ENCODE results near the gene AATF.
A peak's percentile ranks its signal among the peaks of the same experiment; 100 is the strongest.

AATF gene

DNA sequence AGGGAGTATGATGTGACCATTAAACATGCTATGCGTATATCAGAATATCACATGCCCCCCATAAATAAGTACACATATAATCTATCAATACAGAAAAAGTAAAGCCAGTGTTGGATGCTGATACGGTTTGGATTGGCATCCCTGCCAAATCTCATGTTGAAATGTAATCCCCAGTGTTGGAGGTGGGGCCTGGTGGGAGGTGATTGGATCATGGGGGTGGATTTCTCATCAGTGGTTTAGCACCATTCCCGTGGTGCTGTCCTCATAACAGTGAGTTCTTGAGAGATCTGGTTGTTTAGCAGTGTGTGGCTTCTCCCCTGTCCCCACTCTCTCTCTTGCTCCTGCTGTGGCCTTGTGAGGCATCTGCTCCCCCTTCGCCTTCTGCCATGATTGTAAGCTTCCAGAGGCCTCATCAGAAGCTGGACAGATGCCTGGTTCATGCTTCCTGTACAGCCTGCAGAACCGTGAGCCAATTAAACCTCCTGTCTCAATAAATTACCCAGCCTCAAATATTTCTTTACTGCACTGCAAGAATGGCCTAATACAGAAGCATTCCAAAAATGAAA lies 88.9 kb downstream of the AATF start:
- no peak for DNase-seq
- no peaks in the 10 kb centered on the region for H3K36me3 ChIP-seq (ENCODE audit: control insufficient read depth, insufficient read depth, low read length)
- no peak overlapping the region for H2AK5ac ChIP-seq (ENCODE audit: low read length)
- no peaks in the 10 kb centered on the region for H3K79me2 ChIP-seq (ENCODE audit: control insufficient read depth, insufficient read depth, low read length)
- no peaks in the 10 kb centered on the region for H3K27me3 ChIP-seq (ENCODE audit: insufficient read depth, low read length, poor library complexity)
- no peak overlapping the region for H3K18ac ChIP-seq (ENCODE audit: low read length)
- H3K4me1 ChIP-seq (ENCODE audit: control insufficient read depth, low read depth, low read length) = no peaks in the 10 kb centered on the region
- no peak overlapping the region for H3K4me2 ChIP-seq (ENCODE audit: low read length)
- H2BK15ac ChIP-seq (replicated peaks; ENCODE audit: low read depth) = no peak overlapping the region
- H2BK5ac ChIP-seq (ENCODE audit: low read length) = no peak overlapping the region
- H3K4ac ChIP-seq (ENCODE audit: low read depth, low read length) = no peak overlapping the region
- H3K27ac ChIP-seq (ENCODE audit: low read depth, low read length) = no peak overlapping the region
- no peaks in the 10 kb centered on the region for H3K79me1 ChIP-seq (ENCODE audit: low read length)
- H4K5ac ChIP-seq (ENCODE audit: low read length) = no peak overlapping the region
- no peak overlapping the region for H4K8ac ChIP-seq (ENCODE audit: low read depth, low read length)
- H2BK120ac ChIP-seq (ENCODE audit: low read depth, low read length) = no peak overlapping the region
- H3K56ac ChIP-seq (ENCODE audit: low read length) = no peak overlapping the region
- no CpG with 5 or more reads among the region's 5 CpGs for WGBS (ENCODE audit: extremely low coverage, insufficient coverage, low lambda C conversion rate)
- no peak overlapping the region for H3K23ac ChIP-seq (ENCODE audit: low read length)
- H3K4me3 ChIP-seq (ENCODE audit: low read length) = no peak overlapping the region
- H3K9ac ChIP-seq (ENCODE audit: low read length) = no peak overlapping the region

- H3K4me1 ChIP-seq (ENCODE audit: control insufficient read depth, low read depth, low read length) = peaks cover 1% of the 10 kb centered on the region
- no peak overlapping the region for H2BK15ac ChIP-seq (replicated peaks; ENCODE audit: low read depth)
- no peak overlapping the region for H3K4me3 ChIP-seq (ENCODE audit: low read length)
- DNase-seq = no peak
- H2AK5ac ChIP-seq (ENCODE audit: low read length) = no peak overlapping the region
- H3K27ac ChIP-seq (ENCODE audit: low read depth, low read length) = no peak overlapping the region
- H3K9ac ChIP-seq (ENCODE audit: low read length) = no peak overlapping the region
- no peak overlapping the region for H4K8ac ChIP-seq (ENCODE audit: low read depth, low read length)
- H3K4me2 ChIP-seq (ENCODE audit: low read length) = no peak overlapping the region
- peaks cover 1% of the 10 kb centered on the region for H3K79me1 ChIP-seq (ENCODE audit: low read length)
- no CpG with 5 or more reads among the region's 6 CpGs for WGBS (ENCODE audit: extremely low coverage, insufficient coverage, low lambda C conversion rate)
- H3K4ac ChIP-seq (ENCODE audit: low read depth, low read length) = no peak overlapping the region
- H3K36me3 ChIP-seq (ENCODE audit: control insufficient read depth, insufficient read depth, low read length) = no peaks in the 10 kb centered on the region
- H3K79me2 ChIP-seq (ENCODE audit: control insufficient read depth, insufficient read depth, low read length) = no peaks in the 10 kb centered on the region
- no peak overlapping the region for H2BK120ac ChIP-seq (ENCODE audit: low read depth, low read length)
- H3K27me3 ChIP-seq (ENCODE audit: insufficient read depth, low read length, poor library complexity) = no peaks in the 10 kb centered on the region
- H2BK5ac ChIP-seq (ENCODE audit: low read length) = no peak overlapping the region
- no peak overlapping the region for H3K56ac ChIP-seq (ENCODE audit: low read length)
- no peak overlapping the region for H3K18ac ChIP-seq (ENCODE audit: low read length)
- no peak overlapping the region for H4K5ac ChIP-seq (ENCODE audit: low read length)
- no peak overlapping the region for H3K23ac ChIP-seq (ENCODE audit: low read length)
Observed at GRCh38 chr17:37039269-37039668, 90.5 kb downstream of the AATF start.

DNA sequence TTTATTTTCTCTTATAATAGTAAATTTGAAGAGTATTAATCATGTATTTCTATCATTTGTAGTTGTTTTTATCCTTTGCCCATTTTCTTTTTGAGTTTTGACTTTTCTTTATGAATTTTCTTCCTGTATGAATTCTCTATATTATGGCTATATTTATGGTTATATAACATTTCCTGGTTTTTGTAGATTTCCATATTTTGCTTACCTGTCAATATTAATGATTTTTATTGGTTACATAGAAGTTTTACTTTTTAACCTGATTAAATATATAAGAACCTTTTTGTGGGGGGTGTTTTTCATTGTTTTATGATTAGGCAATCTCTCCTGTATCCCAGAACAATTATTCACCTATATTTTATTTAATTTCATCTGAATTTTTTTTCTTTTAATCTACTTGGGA lies 93.2 kb downstream of the AATF start:
- Histone ChIP-seq H3K36me3 (ENCODE audit: control insufficient read depth, insufficient read depth, low read length) (no peaks in the 10 kb centered on the region), H4K5ac (ENCODE audit: low read length) (no peak overlapping the region), H2AK5ac (ENCODE audit: low read length) (no peak overlapping the region), H3K4me2 (ENCODE audit: low read length) (no peak overlapping the region), H3K79me1 (ENCODE audit: low read length) (peaks cover 1% of the 10 kb centered on the region), H3K4me3 (ENCODE audit: low read length) (no peak overlapping the region), H3K4me1 (ENCODE audit: control insufficient read depth, low read depth, low read length) (peaks cover 1% of the 10 kb centered on the region), H2BK15ac (replicated peaks; ENCODE audit: low read depth) (no peak overlapping the region), H3K27ac (ENCODE audit: low read depth, low read length) (no peak overlapping the region), H3K18ac (ENCODE audit: low read length) (no peak overlapping the region), H3K4ac (ENCODE audit: low read depth, low read length) (no peak overlapping the region), H3K79me2 (ENCODE audit: control insufficient read depth, insufficient read depth, low read length) (no peaks in the 10 kb centered on the region), H3K27me3 (ENCODE audit: insufficient read depth, low read length, poor library complexity) (no peaks in the 10 kb centered on the region), H3K9ac (ENCODE audit: low read length) (no peak overlapping the region), H4K8ac (ENCODE audit: low read depth, low read length) (no peak overlapping the region), H2BK120ac (ENCODE audit: low read depth, low read length) (no peak overlapping the region), H3K56ac (ENCODE audit: low read length) (no peak overlapping the region), H2BK5ac (ENCODE audit: low read length) (no peak overlapping the region), H3K23ac (ENCODE audit: low read length) (no peak overlapping the region)
- no peak for DNase-seq

DNA sequence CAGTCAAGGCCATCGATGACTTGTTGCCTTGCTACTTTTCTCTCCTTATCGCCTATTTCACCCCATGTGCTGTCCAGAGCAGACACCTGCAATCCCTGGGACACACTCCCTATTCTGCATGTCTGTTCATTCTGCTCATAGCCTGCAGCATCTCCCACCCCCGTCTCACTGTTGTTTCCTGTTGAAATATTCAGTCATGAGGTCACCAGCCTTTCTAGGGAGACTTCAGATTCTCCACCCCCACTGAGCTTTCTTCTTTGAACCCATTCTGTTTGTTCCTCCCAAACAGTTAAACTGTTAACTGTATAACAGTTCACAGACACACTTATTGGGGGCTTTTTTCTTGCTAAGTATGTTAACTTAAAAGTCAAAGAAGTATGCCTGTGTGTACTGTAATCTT lies 94.4 kb downstream of the AATF start:
- Histone ChIP-seq H3K79me1 (ENCODE audit: low read length) (peaks cover 1% of the 10 kb centered on the region), H2BK120ac (ENCODE audit: low read depth, low read length) (no peak overlapping the region), H3K27ac (ENCODE audit: low read depth, low read length) (no peak overlapping the region), H3K4ac (ENCODE audit: low read depth, low read length) (no peak overlapping the region), H2AK5ac (ENCODE audit: low read length) (no peak overlapping the region), H3K23ac (ENCODE audit: low read length) (no peak overlapping the region), H3K79me2 (ENCODE audit: control insufficient read depth, insufficient read depth, low read length) (no peaks in the 10 kb centered on the region), H3K4me2 (ENCODE audit: low read length) (no peak overlapping the region), H3K9ac (ENCODE audit: low read length) (no peak overlapping the region), H3K56ac (ENCODE audit: low read length) (no peak overlapping the region), H3K4me1 (ENCODE audit: control insufficient read depth, low read depth, low read length) (peaks cover 1% of the 10 kb centered on the region), H4K5ac (ENCODE audit: low read length) (no peak overlapping the region), H3K4me3 (ENCODE audit: low read length) (no peak overlapping the region), H3K27me3 (ENCODE audit: insufficient read depth, low read length, poor library complexity) (no peaks in the 10 kb centered on the region), H2BK15ac (replicated peaks; ENCODE audit: low read depth) (no peak overlapping the region), H3K36me3 (ENCODE audit: control insufficient read depth, insufficient read depth, low read length) (no peaks in the 10 kb centered on the region), H4K8ac (ENCODE audit: low read depth, low read length) (no peak overlapping the region), H2BK5ac (ENCODE audit: low read length) (no peak overlapping the region), H3K18ac (ENCODE audit: low read length) (no peak overlapping the region)
- no CpG with 5 or more reads among the region's 3 CpGs for WGBS (ENCODE audit: extremely low coverage, insufficient coverage, low lambda C conversion rate)
- peak; percentile 44 for DNase-seq

DNA sequence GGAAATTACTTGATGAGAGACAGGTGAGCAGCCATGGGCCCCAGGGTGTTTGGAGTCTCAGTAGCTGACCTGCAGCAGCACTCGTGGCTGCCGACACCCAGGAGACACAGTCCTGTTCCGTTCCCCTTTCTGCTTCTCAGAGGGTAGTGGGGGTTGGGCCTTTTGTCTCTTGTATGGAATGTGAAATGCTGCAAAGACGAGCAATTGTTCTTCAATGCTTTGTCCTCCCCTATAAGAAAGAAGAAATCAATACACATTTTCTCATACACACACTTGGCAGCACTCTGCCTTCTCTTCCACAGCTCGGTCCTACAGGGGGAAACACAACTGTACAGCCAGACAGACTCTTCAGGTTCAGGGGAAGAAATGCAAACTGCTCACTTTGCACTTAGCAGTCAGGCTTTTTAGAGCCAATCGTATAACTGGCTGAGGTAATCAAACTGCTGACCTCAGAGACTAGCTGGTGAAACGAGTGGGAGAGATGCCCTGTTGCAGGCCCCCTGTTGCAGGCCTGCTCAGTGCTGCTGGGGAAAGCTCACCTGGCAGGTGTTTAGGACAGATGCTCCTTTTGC lies 96.7 kb downstream of the AATF start:
- Histone ChIP-seq H3K79me1 (ENCODE audit: low read length) (peaks cover 1% of the 10 kb centered on the region), H4K5ac (ENCODE audit: low read length) (no peak overlapping the region), H2BK120ac (ENCODE audit: low read depth, low read length) (no peak overlapping the region), H3K9ac (ENCODE audit: low read length) (no peak overlapping the region), H2BK15ac (replicated peaks; ENCODE audit: low read depth) (no peak overlapping the region), H3K36me3 (ENCODE audit: control insufficient read depth, insufficient read depth, low read length) (no peaks in the 10 kb centered on the region), H3K27ac (ENCODE audit: low read depth, low read length) (no peak overlapping the region), H3K27me3 (ENCODE audit: insufficient read depth, low read length, poor library complexity) (no peaks in the 10 kb centered on the region), H3K4me1 (ENCODE audit: control insufficient read depth, low read depth, low read length) (peaks cover 1% of the 10 kb centered on the region), H3K4ac (ENCODE audit: low read depth, low read length) (no peak overlapping the region), H3K4me2 (ENCODE audit: low read length) (no peak overlapping the region), H4K8ac (ENCODE audit: low read depth, low read length) (no peak overlapping the region), H3K79me2 (ENCODE audit: control insufficient read depth, insufficient read depth, low read length) (no peaks in the 10 kb centered on the region), H2BK5ac (ENCODE audit: low read length) (no peak overlapping the region), H3K18ac (ENCODE audit: low read length) (no peak overlapping the region), H3K23ac (ENCODE audit: low read length) (no peak overlapping the region), H3K56ac (ENCODE audit: low read length) (no peak overlapping the region), H3K4me3 (ENCODE audit: low read length) (no peak overlapping the region), H2AK5ac (ENCODE audit: low read length) (no peak overlapping the region)
- no peak for DNase-seq
- WGBS (ENCODE audit: extremely low coverage, insufficient coverage, low lambda C conversion rate) = no CpG with 5 or more reads among the region's 7 CpGs

GRCh38 chr17:37047631-37048104 lies 98.9 kb downstream of the AATF start:
- Histone ChIP-seq H3K23ac (ENCODE audit: low read length) (no peak overlapping the region), H3K4me1 (ENCODE audit: control insufficient read depth, low read depth, low read length) (peaks cover 1% of the 10 kb centered on the region), H3K36me3 (ENCODE audit: control insufficient read depth, insufficient read depth, low read length) (no peaks in the 10 kb centered on the region), H4K5ac (ENCODE audit: low read length) (no peak overlapping the region), H3K18ac (ENCODE audit: low read length) (no peak overlapping the region), H3K4ac (ENCODE audit: low read depth, low read length) (no peak overlapping the region), H3K79me1 (ENCODE audit: low read length) (peaks cover 1% of the 10 kb centered on the region), H3K56ac (ENCODE audit: low read length) (peak overlapping the region; percentile 49), H2AK5ac (ENCODE audit: low read length) (no peak overlapping the region), H3K27me3 (ENCODE audit: insufficient read depth, low read length, poor library complexity) (no peaks in the 10 kb centered on the region), H3K27ac (ENCODE audit: low read depth, low read length) (no peak overlapping the region), H2BK15ac (replicated peaks; ENCODE audit: low read depth) (no peak overlapping the region), H3K9ac (ENCODE audit: low read length) (no peak overlapping the region), H3K4me2 (ENCODE audit: low read length) (no peak overlapping the region), H3K79me2 (ENCODE audit: control insufficient read depth, insufficient read depth, low read length) (no peaks in the 10 kb centered on the region), H4K8ac (ENCODE audit: low read depth, low read length) (no peak overlapping the region), H2BK5ac (ENCODE audit: low read length) (no peak overlapping the region), H3K4me3 (ENCODE audit: low read length) (no peak overlapping the region), H2BK120ac (ENCODE audit: low read depth, low read length) (no peak overlapping the region)
- peak; percentile 96 for DNase-seq
- no CpG with 5 or more reads among the region's 9 CpGs for WGBS (ENCODE audit: extremely low coverage, insufficient coverage, low lambda C conversion rate)

Measured in mesendoderm (in vitro differentiated cells).